Measurements from ENCODE around the gene DTWD2.
A peak's percentile ranks its signal among the peaks of the same experiment; 100 is the strongest.
"Not testable (repeated sequence)": the region's sequence is repeated elsewhere in the genome, so short reads cannot be mapped to it uniquely, and the experiment has no call there.

The DTWD2 gene

DNA sequence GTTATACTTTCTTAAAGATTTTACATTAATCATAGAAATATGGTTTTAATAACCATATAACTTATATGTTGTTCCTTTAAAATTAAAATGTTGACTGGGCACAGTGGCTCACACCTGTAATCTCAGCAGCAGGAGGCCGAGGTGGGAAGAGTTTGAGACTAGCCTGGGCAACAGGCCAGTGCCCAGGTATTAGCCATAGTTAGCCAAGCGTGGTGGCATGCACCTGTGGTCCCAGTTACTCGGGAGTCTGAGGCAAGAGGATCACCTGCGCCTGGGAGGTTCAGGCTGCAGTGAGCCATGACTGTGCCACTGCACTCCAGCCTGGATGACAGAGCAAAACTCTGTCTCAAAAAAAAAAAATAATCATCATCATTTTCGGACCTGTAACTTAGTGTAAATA lies 133.5 kb downstream of the DTWD2 start:
- in situ Hi-C loops (cut with MboI; ENCODE audit: low sequenced_read_pairs), result no loop called here
- Histone ChIP-seq H3K9me3 (no peaks in the 10 kb centered on the region), H3K4me3 (no peak overlapping the region), H3K36me3 (replicated peaks) (no peaks in the 10 kb centered on the region), H3K27me3 (ENCODE audit: low read depth) (no peaks in the 10 kb centered on the region), H3K4me1 (no peaks in the 10 kb centered on the region)
- DNase-seq (ENCODE audit: low spot score in 2 of 2), result no peak

DNA sequence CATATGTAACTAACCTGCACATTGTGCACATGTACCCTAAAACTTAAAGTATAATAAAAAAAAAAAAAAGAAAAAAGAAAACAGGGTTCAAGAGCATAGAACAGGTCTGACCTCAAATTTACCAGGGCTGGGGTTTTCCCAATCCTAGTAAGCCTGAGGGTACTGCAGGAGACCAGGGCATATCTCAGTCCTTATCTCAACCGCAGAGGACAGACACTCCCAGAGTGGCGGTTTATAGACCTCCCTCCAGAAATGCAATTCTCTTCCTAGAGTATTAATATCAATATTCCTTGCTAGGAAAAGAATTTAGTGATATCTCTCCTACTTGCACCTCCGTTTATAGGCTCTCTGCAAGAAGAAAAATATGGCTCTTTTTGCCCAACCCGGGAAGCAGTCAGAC lies 136.6 kb downstream of the DTWD2 start:
- in situ Hi-C loops (cut with MboI; ENCODE audit: low sequenced_read_pairs); H3K36me3 ChIP-seq (replicated peaks); H3K9me3 ChIP-seq; H3K4me1 ChIP-seq; H3K4me3 ChIP-seq; DNase-seq (ENCODE audit: low spot score in 2 of 2); H3K27me3 ChIP-seq (ENCODE audit: low read depth): not testable (repeated sequence)

DNA sequence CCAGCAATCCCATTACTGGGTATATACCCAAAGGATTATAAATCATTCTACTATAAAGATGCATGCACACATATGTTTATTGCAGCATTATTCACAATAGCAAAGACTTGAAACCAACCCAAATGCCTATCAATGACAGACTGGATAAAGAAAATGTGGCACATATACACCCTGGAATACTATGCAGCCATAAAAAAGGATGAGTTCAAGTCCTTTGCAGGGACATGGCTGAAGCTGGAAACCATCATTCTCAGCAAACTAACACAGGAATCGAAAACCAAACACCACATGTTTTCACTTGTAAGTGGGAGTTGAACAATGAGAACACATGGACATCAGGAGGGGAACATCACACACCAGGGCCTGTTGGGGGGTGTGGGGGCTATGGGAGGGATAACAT lies 138.8 kb downstream of the DTWD2 start:
- H3K36me3 ChIP-seq (replicated peaks); H3K27me3 ChIP-seq (ENCODE audit: low read depth); DNase-seq (ENCODE audit: low spot score in 2 of 2); H3K9me3 ChIP-seq; in situ Hi-C loops (cut with MboI; ENCODE audit: low sequenced_read_pairs); H3K4me3 ChIP-seq; H3K4me1 ChIP-seq: not testable (repeated sequence)

DNA sequence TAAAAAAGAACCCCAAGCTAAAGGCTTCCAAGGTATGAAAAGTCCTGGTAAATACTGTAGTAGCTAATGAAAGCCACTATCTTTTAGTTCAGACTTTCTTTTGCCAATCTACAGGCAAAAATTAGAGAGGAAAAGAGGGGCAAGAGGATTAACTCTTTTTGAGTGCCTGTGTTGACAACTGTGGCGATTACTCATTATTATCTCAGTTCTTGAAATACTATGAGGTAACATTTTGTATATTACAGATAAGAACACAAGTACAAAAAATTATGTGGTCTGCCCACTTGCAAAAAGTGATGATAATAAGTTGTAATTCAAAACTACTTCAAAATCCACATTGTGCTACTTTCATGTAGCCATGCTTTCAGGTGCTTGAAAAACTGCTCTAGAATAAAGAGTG lies 144.0 kb downstream of the DTWD2 start:
- H3K9me3 ChIP-seq, result no peaks in the 10 kb centered on the region
- DNase-seq (ENCODE audit: low spot score in 2 of 2), result no peak

DNA sequence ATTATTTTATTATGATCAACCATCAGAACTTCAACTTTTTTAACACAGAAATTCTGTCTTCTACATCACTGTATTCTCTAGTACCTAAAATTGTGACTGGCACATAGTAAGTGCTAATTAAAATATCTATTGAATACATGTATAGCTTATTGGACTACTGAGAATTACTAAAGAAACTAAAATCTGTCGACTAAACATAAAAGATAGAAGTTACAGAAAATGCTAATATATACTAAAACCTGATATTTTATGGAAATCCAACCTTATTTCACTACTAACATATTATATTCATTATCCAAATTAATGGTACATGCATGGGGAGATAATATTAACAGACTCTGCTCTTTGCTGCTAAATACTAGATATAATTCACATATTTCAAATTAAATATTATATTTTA lies 153.6 kb downstream of the DTWD2 start:
- Histone ChIP-seq H3K4me1 (no peaks in the 10 kb centered on the region), H3K27me3 (ENCODE audit: low read depth) (no peaks in the 10 kb centered on the region), H3K36me3 (replicated peaks) (no peaks in the 10 kb centered on the region), H3K9me3 (no peaks in the 10 kb centered on the region), H3K4me3 (no peak overlapping the region)
- in situ Hi-C loops (cut with MboI; ENCODE audit: low sequenced_read_pairs), result no loop called here
- no peak for DNase-seq (ENCODE audit: low spot score in 2 of 2)

More for the DNA sequence above, 144.0 kb downstream of the DTWD2 start:
- Histone ChIP-seq H3K4me3 (no peak overlapping the region), H3K36me3 (replicated peaks) (no peaks in the 10 kb centered on the region), H3K4me1 (no peaks in the 10 kb centered on the region), H3K27me3 (ENCODE audit: low read depth) (no peaks in the 10 kb centered on the region)
- in situ Hi-C loops (cut with MboI; ENCODE audit: low sequenced_read_pairs), result no loop called here

DNA sequence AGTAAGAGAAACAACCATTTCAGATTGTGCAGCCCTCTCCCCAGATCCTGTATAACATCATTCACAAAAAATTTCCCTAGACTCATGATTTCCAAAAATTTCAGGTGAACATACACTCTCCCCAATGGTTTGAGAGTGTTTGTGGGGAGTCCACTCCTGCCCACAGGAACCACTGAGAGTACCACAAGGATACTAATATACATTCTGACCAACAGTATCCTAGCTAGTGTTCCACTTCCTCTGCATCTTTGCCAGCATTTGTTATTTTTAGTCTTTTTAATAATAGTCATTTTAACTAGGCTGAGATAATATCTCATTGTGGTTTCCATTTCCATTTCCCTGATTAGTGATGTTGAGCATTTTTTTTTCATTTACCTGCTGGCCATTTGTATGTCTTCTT lies 155.4 kb downstream of the DTWD2 start:
- DNase-seq (ENCODE audit: low spot score in 2 of 2), result no peak
- no peaks in the 10 kb centered on the region for H3K4me1 ChIP-seq
- H3K36me3 ChIP-seq (replicated peaks), result no peaks in the 10 kb centered on the region
- H3K4me3 ChIP-seq, result no peak overlapping the region
- no peaks in the 10 kb centered on the region for H3K27me3 ChIP-seq (ENCODE audit: low read depth)
- in situ Hi-C loops (cut with MboI; ENCODE audit: low sequenced_read_pairs), result no loop called here
- no peaks in the 10 kb centered on the region for H3K9me3 ChIP-seq

DNA sequence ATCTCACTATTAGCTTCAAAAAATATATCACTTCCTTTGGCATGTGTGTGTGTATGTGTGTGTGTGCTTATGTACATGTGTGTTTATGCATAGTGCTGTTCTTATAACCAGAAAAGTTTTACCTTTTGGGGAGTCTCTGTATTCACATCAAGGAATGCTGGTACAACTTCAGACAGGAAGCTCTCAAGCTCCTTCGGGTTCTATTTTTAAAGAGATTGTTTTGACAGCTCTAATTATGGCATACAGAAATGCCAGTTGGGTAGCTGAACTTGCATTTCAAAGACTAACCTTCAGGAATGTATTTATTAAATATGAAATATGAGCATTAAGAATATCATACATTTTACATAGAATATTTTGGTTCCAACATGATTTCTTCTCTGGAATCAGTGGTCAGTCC lies 163.1 kb downstream of the DTWD2 start:
- in situ Hi-C loops (cut with MboI; ENCODE audit: low sequenced_read_pairs), result no loop called here
- Histone ChIP-seq H3K4me1 (no peaks in the 10 kb centered on the region), H3K4me3 (no peak overlapping the region)

DNA sequence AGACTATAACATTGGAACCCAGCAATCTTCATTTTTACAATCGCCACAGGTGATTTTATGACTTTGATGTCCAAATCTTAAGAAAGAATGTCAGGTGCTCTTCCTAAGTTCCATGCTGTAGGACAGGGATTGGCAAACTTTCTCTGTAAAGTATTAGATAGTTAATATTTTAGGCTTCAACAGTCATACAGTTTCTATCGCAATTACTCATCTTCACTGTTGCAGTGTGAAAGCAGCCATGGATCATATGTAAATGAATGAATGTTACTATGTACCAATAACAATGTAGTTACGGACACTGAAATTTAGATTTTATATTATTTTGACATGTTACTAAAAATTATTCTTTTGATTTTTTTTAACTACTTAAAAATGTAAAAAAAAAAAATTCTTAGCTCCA lies 169.7 kb downstream of the DTWD2 start:
- H3K4me1 ChIP-seq, result no peaks in the 10 kb centered on the region
- no peaks in the 10 kb centered on the region for H3K27me3 ChIP-seq (ENCODE audit: low read depth)
- H3K4me3 ChIP-seq, result no peak overlapping the region
- H3K9me3 ChIP-seq, result no peaks in the 10 kb centered on the region
- in situ Hi-C loops (cut with MboI; ENCODE audit: low sequenced_read_pairs), result no loop called here
- H3K36me3 ChIP-seq (replicated peaks), result no peaks in the 10 kb centered on the region
- DNase-seq (ENCODE audit: low spot score in 2 of 2), result no peak

More for the DNA sequence above, 163.1 kb downstream of the DTWD2 start:
- DNase-seq (ENCODE audit: low spot score in 2 of 2), result no peak
- Histone ChIP-seq H3K36me3 (replicated peaks) (no peaks in the 10 kb centered on the region), H3K27me3 (ENCODE audit: low read depth) (no peaks in the 10 kb centered on the region), H3K9me3 (no peaks in the 10 kb centered on the region)

DNA sequence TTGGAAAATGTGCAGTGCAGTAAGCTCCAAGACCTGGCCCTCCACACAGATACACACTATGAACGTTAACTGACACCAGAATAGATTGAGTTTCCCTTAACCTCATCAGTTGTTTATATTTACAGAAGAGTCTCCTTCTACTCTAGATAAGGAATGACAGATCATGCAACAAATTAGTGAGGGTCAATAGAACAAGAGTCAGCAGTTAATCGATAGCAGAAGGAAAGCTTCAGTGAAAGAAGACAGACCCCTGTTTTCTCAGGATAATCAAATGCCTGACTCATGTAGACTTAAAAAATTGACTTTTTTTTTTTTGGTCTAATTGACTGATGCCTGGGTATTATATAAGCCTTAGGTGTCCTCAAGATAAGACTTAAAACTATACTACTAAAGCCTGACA lies 179.9 kb downstream of the DTWD2 start:
- no peaks in the 10 kb centered on the region for H3K9me3 ChIP-seq
- H3K4me1 ChIP-seq, result no peaks in the 10 kb centered on the region
- DNase-seq (ENCODE audit: low spot score in 2 of 2), result no peak
- in situ Hi-C loops (cut with MboI; ENCODE audit: low sequenced_read_pairs), result no loop called here
- H3K36me3 ChIP-seq (replicated peaks), result no peaks in the 10 kb centered on the region
- H3K4me3 ChIP-seq, result no peak overlapping the region
- no peaks in the 10 kb centered on the region for H3K27me3 ChIP-seq (ENCODE audit: low read depth)

DNA sequence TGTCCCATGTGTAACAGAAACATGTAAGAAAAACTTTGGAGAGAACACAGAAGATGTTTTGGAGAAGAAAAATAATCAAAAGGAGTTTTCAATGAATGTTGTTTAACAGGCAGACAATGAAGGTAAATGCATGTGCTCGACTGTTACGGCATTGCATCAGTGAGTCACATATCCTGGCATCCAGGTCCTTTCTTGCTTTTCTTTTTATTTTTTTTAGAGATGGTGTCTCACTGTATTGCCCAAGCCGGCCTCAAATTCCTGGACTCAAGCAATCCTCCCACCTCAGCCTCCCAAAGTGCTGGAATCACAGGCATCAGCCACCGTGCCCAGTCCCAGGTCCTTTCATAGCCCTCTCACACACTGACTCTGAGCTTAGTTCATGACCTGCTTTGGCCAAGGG lies 181.8 kb downstream of the DTWD2 start:
- no peaks in the 10 kb centered on the region for H3K36me3 ChIP-seq (replicated peaks)
- H3K4me3 ChIP-seq, result no peak overlapping the region
- no peaks in the 10 kb centered on the region for H3K9me3 ChIP-seq
- no peak for DNase-seq (ENCODE audit: low spot score in 2 of 2)
- H3K27me3 ChIP-seq (ENCODE audit: low read depth), result no peaks in the 10 kb centered on the region
- H3K4me1 ChIP-seq, result no peaks in the 10 kb centered on the region
- in situ Hi-C loops (cut with MboI; ENCODE audit: low sequenced_read_pairs), result no loop called here

DNA sequence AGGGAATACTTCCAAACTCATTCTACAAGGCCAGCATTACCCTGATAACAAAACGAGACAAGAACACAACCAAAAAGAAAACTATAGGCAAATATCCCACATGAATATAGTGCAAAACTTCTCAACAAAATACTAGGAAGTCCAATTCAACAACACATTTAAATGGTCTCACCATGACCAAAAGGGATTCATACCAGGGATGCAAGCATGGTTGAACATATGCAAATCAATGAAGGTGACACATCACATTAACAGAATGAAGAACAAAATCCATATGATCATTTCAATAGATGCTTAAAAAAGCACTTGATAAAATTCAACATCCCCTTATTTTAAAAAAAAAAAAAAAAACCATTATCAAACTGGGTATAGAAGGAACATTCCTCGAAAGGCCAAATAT lies 186.0 kb downstream of the DTWD2 start:
- no peaks in the 10 kb centered on the region for H3K36me3 ChIP-seq (replicated peaks)
- H3K4me1 ChIP-seq, result no peaks in the 10 kb centered on the region
- no peak overlapping the region for H3K4me3 ChIP-seq
- in situ Hi-C loops (cut with MboI; ENCODE audit: low sequenced_read_pairs), result no loop called here
- DNase-seq (ENCODE audit: low spot score in 2 of 2), result no peak
- H3K27me3 ChIP-seq (ENCODE audit: low read depth), result no peaks in the 10 kb centered on the region
- no peaks in the 10 kb centered on the region for H3K9me3 ChIP-seq

DNA sequence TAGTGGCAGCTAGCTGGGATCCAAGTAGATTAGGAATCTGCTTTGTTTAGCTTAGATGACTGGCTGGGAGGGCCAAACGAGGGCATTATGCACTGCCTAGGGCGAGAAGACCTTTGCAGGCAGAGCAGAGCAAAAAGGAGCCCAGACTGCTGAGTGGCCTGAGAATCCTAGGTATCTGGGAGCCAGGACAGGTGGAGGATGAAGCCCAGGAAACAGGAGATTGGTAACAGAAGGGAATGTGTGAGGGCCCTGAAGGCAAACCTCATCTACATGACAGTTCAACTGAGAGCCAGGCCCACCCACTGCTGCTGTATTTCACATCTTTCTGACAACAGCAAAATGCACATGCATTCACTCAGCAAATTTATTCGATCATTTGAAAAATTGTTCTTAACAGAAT lies 192.3 kb downstream of the DTWD2 start:
- Histone ChIP-seq H3K4me3 (no peak overlapping the region), H3K9me3 (no peaks in the 10 kb centered on the region), H3K4me1 (no peaks in the 10 kb centered on the region; the same call in 1 of the 2 replicates), H3K27me3 (ENCODE audit: low read depth) (no peaks in the 10 kb centered on the region), H3K36me3 (replicated peaks) (no peaks in the 10 kb centered on the region)
- in situ Hi-C loops (cut with MboI; ENCODE audit: low sequenced_read_pairs), result no loop called here
- DNase-seq (ENCODE audit: low spot score in 2 of 2), result peak; percentile 22 to 31

DNA sequence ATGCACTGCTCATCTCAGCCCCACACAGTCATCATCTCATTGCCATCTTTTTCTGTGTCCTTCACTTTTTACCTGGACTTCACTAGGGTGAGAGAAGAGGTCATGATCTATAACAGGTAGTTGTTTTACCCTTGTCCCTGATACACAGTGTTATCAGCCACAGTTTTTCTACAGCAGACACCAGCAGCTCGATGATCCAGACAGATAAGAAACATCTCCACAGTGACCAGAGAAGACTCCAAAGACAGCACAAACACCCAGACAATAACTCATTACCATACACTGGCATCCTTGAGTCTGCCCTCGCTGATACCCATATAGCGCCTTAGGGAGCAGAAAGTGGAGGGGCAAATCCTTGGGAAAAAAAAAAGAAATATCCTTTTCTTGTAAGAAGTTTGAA lies 194.1 kb downstream of the DTWD2 start:
- H3K4me3 ChIP-seq, result no peak overlapping the region
- no peaks in the 10 kb centered on the region for H3K36me3 ChIP-seq (replicated peaks)
- no peaks in the 10 kb centered on the region for H3K9me3 ChIP-seq
- DNase-seq (ENCODE audit: low spot score in 2 of 2), result no peak
- no peaks in the 10 kb centered on the region for H3K27me3 ChIP-seq (ENCODE audit: low read depth)
- no peaks in the 10 kb centered on the region; the same call in 1 of the 2 replicates for H3K4me1 ChIP-seq
- in situ Hi-C loops (cut with MboI; ENCODE audit: low sequenced_read_pairs), result no loop called here

DNA sequence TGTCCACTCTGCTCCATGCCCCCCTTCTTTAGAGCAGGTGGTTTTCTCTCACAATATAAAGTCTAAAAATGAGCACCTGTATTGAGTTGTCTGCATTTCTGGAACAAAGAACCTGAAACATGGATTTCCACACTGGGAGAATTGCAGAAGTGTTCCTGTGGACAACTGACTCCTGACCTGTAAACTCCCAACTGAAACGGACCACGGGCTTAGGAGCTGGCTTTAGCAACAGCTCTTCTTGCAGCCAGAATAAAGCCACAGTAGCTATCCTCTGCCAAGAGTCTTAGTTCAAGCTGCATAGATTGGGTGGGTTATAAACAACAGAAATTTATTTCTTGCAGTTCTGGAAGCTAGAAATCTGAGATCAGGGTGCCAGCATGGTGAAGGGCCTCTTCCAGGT lies 194.7 kb downstream of the DTWD2 start:
- H3K4me1 ChIP-seq, result no peaks in the 10 kb centered on the region; the same call in 1 of the 2 replicates
- no peaks in the 10 kb centered on the region for H3K36me3 ChIP-seq (replicated peaks)
- in situ Hi-C loops (cut with MboI; ENCODE audit: low sequenced_read_pairs), result no loop called here
- DNase-seq (ENCODE audit: low spot score in 2 of 2), result no peak
- H3K9me3 ChIP-seq, result no peaks in the 10 kb centered on the region
- no peak overlapping the region for H3K4me3 ChIP-seq
- no peaks in the 10 kb centered on the region for H3K27me3 ChIP-seq (ENCODE audit: low read depth)

DNA sequence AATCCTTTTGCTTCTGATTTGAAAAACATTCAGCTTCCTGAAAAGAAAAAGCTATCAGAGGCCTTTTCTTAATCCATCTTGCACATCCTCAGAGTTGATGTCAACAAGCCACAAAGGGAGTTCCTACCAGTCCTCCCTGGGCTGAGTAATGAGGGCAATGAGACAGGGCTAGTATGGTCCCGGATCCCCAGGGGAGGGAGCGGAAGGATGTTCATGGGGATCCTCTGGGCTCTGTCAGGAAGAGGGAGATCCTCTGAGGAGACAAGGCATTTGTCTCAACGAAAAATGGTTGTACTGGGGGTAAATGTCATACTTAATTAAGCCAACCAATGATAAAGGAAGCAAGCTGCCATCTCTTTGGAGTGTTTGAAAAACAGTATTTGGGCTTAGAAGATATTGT lies 195.3 kb downstream of the DTWD2 start:
- Histone ChIP-seq H3K4me1 (no peaks in the 10 kb centered on the region; the same call in 1 of the 2 replicates), H3K4me3 (no peak overlapping the region), H3K9me3 (no peaks in the 10 kb centered on the region), H3K27me3 (ENCODE audit: low read depth) (no peaks in the 10 kb centered on the region), H3K36me3 (replicated peaks) (no peaks in the 10 kb centered on the region)
- in situ Hi-C loops (cut with MboI; ENCODE audit: low sequenced_read_pairs), result no loop called here
- no peak for DNase-seq (ENCODE audit: low spot score in 2 of 2)
